HG03097 (cell line): Measurements from ENCODE around the gene ADARB1.

Experiments used
- ATAC-seq: cut with Tn5 transposase; IDR thresholded peaks from one replicate; pipeline ENCODE4 v1.9.1; 2021; ENCODE audit not compliant: unreplicated experiment, low FRiP score

ADARB1 gene

GRCh38 chr21:45246386-45247320 lies 172.3 kb downstream of the ADARB1 start:
- ATAC-seq, result no peak

GRCh38 chr21:45248301-45248892 lies 174.0 kb downstream of the ADARB1 start:
- ATAC-seq, result no peak

GRCh38 chr21:45248893-45249381 lies 174.6 kb downstream of the ADARB1 start:
- no peak for ATAC-seq

GRCh38 chr21:45249626-45250025 lies 175.2 kb downstream of the ADARB1 start:
- no peak for ATAC-seq

GRCh38 chr21:45250272-45250671 lies 175.9 kb downstream of the ADARB1 start:
- no peak for ATAC-seq

GRCh38 chr21:45250914-45251634 lies 176.7 kb downstream of the ADARB1 start:
- no peak for ATAC-seq

- ATAC-seq, result no peak
These were observed 177.5 kb downstream of the ADARB1 start for GRCh38 chr21:45251635-45252447.

GRCh38 chr21:45252448-45252925 lies 178.1 kb downstream of the ADARB1 start:
- no peak for ATAC-seq

GRCh38 chr21:45253180-45253579 lies 178.8 kb downstream of the ADARB1 start:
- no peak for ATAC-seq

GRCh38 chr21:45253633-45254459 lies 179.5 kb downstream of the ADARB1 start:
- ATAC-seq, result no peak

GRCh38 chr21:45254460-45254930 lies 180.1 kb downstream of the ADARB1 start:
- no peak for ATAC-seq

GRCh38 chr21:45255381-45256020 lies 181.1 kb downstream of the ADARB1 start:
- ATAC-seq, result no peak

- ATAC-seq, result no peak
These were observed 181.9 kb downstream of the ADARB1 start for GRCh38 chr21:45256021-45256911.

GRCh38 chr21:45256912-45257672 lies 182.7 kb downstream of the ADARB1 start:
- ATAC-seq, result no peak

GRCh38 chr21:45257673-45258341 lies 183.4 kb downstream of the ADARB1 start:
- no peak for ATAC-seq

GRCh38 chr21:45258466-45258865 lies 184.1 kb downstream of the ADARB1 start:
- no peak for ATAC-seq
